ENCODE results near the gene AMPD3. TPM values are rescaled to one million over a fixed set of nuclear protein-coding genes. Genes with fewer than 3 reads are reported as not detected.

Gene AMPD3
- polyA plus RNA-seq, 1 of the 3 experiments (the other 2 are of a cell fraction) = 1.7 TPM

- no peak overlapping the region for H3K9ac ChIP-seq
- ChIA-PET POLR2A (no interaction called here), CTCF (interaction anchor here (0.6 to 1.2 kb wide), 3 partner anchors 9 to 1682 kb away, joined by 3 read pairs; no protein-coding TSS in a partner anchor)
- no peak overlapping the region for H2AFZ ChIP-seq (ENCODE audit: low read depth)
- no peak for DNase-seq
- no peaks in the 10 kb centered on the region for H4K20me1 ChIP-seq (ENCODE audit: insufficient read depth)
- no peak overlapping the region for H3K4me2 ChIP-seq
- H3K27me3 ChIP-seq (ENCODE audit: insufficient read depth) = no peaks in the 10 kb centered on the region
- H3K4me3 ChIP-seq (ENCODE audit: low read depth in 2 of 2, low read length in 1 of 2) = no peak overlapping the region
- H3K27ac ChIP-seq (ENCODE audit: low read depth in 2 of 2, low read length in 1 of 2) = no peak overlapping the region
- H3K79me2 ChIP-seq (ENCODE audit: insufficient read depth) = no peaks in the 10 kb centered on the region
- H3K9me2 ChIP-seq = no peaks in the 10 kb centered on the region
- TF ChIP-seq YY1 (IDR thresholded peaks at IDR 0.05; ENCODE audit: low read depth) (no peak), FOSL2 (IDR thresholded peaks at IDR 0.05; ENCODE audit: borderline replicate concordance, low read depth) (no peak), FOXJ3 (CRISPR knock-in tag; IDR thresholded peaks at IDR 0.05) (no peak), TEAD4 (IDR thresholded peaks at IDR 0.05; ENCODE audit: borderline replicate concordance, insufficient read depth) (no peak), MAX (IDR thresholded peaks at IDR 0.05; ENCODE audit: low read depth) (no peak)
- TF ChIP-seq, protein P1, sequence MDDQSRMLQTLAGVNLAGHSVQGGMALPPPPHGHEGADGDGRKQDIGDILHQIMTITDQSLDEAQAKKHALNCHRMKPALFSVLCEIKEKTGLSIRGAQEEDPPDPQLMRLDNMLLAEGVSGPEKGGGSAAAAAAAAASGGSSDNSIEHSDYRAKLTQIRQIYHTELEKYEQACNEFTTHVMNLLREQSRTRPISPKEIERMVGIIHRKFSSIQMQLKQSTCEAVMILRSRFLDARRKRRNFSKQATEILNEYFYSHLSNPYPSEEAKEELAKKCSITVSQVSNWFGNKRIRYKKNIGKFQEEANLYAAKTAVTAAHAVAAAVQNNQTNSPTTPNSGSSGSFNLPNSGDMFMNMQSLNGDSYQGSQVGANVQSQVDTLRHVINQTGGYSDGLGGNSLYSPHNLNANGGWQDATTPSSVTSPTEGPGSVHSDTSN (IDR thresholded peaks at IDR 0.05) = no peak
- TF ChIP-seq, protein P2, sequence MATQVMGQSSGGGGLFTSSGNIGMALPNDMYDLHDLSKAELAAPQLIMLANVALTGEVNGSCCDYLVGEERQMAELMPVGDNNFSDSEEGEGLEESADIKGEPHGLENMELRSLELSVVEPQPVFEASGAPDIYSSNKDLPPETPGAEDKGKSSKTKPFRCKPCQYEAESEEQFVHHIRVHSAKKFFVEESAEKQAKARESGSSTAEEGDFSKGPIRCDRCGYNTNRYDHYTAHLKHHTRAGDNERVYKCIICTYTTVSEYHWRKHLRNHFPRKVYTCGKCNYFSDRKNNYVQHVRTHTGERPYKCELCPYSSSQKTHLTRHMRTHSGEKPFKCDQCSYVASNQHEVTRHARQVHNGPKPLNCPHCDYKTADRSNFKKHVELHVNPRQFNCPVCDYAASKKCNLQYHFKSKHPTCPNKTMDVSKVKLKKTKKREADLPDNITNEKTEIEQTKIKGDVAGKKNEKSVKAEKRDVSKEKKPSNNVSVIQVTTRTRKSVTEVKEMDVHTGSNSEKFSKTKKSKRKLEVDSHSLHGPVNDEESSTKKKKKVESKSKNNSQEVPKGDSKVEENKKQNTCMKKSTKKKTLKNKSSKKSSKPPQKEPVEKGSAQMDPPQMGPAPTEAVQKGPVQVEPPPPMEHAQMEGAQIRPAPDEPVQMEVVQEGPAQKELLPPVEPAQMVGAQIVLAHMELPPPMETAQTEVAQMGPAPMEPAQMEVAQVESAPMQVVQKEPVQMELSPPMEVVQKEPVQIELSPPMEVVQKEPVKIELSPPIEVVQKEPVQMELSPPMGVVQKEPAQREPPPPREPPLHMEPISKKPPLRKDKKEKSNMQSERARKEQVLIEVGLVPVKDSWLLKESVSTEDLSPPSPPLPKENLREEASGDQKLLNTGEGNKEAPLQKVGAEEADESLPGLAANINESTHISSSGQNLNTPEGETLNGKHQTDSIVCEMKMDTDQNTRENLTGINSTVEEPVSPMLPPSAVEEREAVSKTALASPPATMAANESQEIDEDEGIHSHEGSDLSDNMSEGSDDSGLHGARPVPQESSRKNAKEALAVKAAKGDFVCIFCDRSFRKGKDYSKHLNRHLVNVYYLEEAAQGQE (IDR thresholded peaks at IDR 0.05; ENCODE audit: low read depth, low read length) = no peak
- H3K9me3 ChIP-seq = no peaks in the 10 kb centered on the region
- no peaks in the 10 kb centered on the region for H3K36me3 ChIP-seq (replicated peaks in 1 of 2; ENCODE audit: control insufficient read depth in 1 of 2, insufficient read depth in 2 of 2, low read length in 1 of 2)
- H3F3A ChIP-seq (replicated peaks; ENCODE audit: insufficient read depth) = no peaks in the 10 kb centered on the region
- H3K4me1 ChIP-seq (ENCODE audit: control insufficient read depth in 1 of 2, insufficient read depth in 2 of 2, low read depth in 1 of 2, low read length in 1 of 2) = peaks cover 0 to 19% of the 10 kb centered on the region in 2 experiments; a peak in 1 of 4 replicates
- 78% methylated on average over 7 of the region's 7 CpGs for WGBS (ENCODE audit: low lambda C conversion rate)
These were observed 11.9 kb upstream of the AMPD3 start for GRCh38 chr11:10443152-10443551.

DNA sequence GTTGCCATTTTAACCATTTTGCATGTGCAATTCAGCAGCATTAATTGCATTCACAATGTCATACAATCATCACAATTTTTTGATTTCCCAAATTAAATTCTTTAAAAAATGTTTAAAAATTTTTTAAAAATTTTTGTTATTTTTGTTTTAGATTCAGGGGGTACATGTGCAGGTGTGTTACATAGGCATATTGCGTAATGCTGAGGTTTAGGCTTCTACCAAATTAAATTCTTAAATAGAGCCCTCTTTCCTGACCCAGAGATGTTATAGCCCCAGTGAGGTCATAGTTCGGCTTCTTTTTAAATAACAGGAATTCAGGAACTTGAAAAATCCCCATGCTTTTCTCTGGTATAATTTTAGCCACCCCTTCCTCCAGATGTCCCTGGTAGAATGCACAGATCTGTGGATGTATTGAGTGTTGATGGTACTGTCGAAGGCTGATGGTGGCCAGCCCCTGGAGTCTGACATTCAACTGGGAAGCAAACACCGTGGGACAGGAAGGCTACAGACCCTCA lies 11.3 kb upstream of the AMPD3 start:
- CTCF ChIA-PET = interaction anchor here (0.6 kb wide), 1 partner anchor 1683 kb away, joined by 3 read pairs; no protein-coding TSS in a partner anchor
- Histone ChIP-seq H3K4me1 (ENCODE audit: control insufficient read depth in 1 of 2, insufficient read depth in 2 of 2, low read depth in 1 of 2, low read length in 1 of 2) (peaks cover 0 to 19% of the 10 kb centered on the region in 2 experiments; a peak in 1 of 4 replicates), H3K27me3 (ENCODE audit: insufficient read depth) (no peaks in the 10 kb centered on the region), H3K79me2 (ENCODE audit: insufficient read depth) (no peaks in the 10 kb centered on the region), H3K9ac (no peak overlapping the region), H2AFZ (ENCODE audit: low read depth) (no peak overlapping the region), H4K20me1 (ENCODE audit: insufficient read depth) (no peaks in the 10 kb centered on the region), H3K9me3 (no peaks in the 10 kb centered on the region), H3K36me3 (replicated peaks in 1 of 2; ENCODE audit: control insufficient read depth in 1 of 2, insufficient read depth in 2 of 2, low read length in 1 of 2) (no peaks in the 10 kb centered on the region), H3K4me3 (ENCODE audit: low read depth in 2 of 2, low read length in 1 of 2) (no peak overlapping the region), H3F3A (replicated peaks; ENCODE audit: insufficient read depth) (no peaks in the 10 kb centered on the region), H3K27ac (ENCODE audit: low read depth in 2 of 2, low read length in 1 of 2) (no peak overlapping the region), H3K4me2 (no peak overlapping the region), H3K9me2 (no peaks in the 10 kb centered on the region)
- 66% methylated on average over 4 of the region's 4 CpGs for WGBS (ENCODE audit: low lambda C conversion rate)
- POLR2A ChIA-PET = no interaction called here
- no peak for DNase-seq
- TF ChIP-seq NRF1 (IDR thresholded peaks at IDR 0.05; ENCODE audit: low read depth, low read length) (no peak), CHD2 (IDR thresholded peaks at IDR 0.05; ENCODE audit: low read length, partially characterized antibody) (no peak), TAF1 (IDR thresholded peaks at IDR 0.05; ENCODE audit: borderline replicate concordance, low read depth, low read length) (no peak), RCOR1 (IDR thresholded peaks at IDR 0.05; ENCODE audit: low read length) (no peak), MXI1 (IDR thresholded peaks at IDR 0.05; ENCODE audit: low read depth, low read length) (no peak), POLR2AphosphoS5 (IDR thresholded peaks at IDR 0.05; ENCODE audit: low read depth, low read length) (no peak), IRF3 (IDR thresholded peaks at IDR 0.05; ENCODE audit: low read depth, low read length) (no peak), SIN3A (IDR thresholded peaks at IDR 0.05; ENCODE audit: borderline replicate concordance, low read depth, low read length) (no peak), JUND (IDR thresholded peaks at IDR 0.05) (no peak), RFX5 (IDR thresholded peaks at IDR 0.05; ENCODE audit: low read length) (no peak), MAX (IDR thresholded peaks at IDR 0.05; ENCODE audit: low read depth) (no peak), FOXJ3 (CRISPR knock-in tag; IDR thresholded peaks at IDR 0.05) (no peak), TCF12 (IDR thresholded peaks at IDR 0.05) (no peak)
- TF ChIP-seq, protein P3, sequence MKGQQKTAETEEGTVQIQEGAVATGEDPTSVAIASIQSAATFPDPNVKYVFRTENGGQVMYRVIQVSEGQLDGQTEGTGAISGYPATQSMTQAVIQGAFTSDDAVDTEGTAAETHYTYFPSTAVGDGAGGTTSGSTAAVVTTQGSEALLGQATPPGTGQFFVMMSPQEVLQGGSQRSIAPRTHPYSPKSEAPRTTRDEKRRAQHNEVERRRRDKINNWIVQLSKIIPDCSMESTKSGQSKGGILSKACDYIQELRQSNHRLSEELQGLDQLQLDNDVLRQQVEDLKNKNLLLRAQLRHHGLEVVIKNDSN (IDR thresholded peaks at IDR 0.05; ENCODE audit: borderline replicate concordance, low read depth) = no peak
